Measurements from ENCODE around the gene TRIM2.

TRIM2 gene

DNA sequence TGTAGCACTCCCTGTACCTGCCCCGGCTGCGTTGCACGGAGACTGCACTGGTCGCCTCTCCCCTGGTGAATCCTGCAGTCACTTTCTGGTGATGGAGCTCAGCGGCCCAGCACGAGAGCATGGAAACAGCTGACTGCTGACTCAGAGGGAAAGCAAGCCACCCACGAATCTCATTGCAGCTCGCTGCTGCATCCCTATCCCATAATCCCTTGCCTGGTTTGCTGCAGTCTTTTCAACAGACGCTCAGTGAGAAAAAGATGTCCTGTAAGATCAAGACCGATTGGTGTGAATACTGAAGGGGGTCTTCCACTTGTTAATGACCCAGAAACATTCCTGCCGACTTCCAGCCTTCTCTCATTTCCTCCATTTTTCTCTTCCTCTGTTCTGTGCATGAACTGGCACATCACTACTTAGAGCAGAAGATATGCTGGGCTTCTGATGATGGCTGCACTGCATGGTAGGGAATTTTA lies 52.9 kb downstream of the TRIM2 start:
- peak; percentile 33 for DNase-seq

DNA sequence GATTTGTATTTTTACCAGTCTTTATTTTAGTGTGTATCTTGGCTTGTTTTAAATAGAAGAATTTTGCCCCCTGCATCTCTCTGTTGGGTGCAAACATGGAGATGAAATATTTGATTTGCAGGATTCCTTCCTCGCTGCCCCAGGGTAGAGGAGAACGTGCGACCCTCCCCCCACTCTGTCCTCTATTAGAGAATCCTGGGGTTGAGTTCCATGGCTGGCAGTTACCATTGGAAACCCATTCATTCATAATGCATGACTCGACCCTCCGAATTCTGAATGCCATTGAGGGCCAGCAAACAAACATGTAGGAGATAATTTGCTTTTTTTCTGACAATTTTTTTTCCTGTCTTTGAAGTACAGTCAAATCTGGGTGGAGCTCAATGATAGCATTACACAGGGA lies 53.7 kb downstream of the TRIM2 start:
- DNase-seq, result no peak

DNA sequence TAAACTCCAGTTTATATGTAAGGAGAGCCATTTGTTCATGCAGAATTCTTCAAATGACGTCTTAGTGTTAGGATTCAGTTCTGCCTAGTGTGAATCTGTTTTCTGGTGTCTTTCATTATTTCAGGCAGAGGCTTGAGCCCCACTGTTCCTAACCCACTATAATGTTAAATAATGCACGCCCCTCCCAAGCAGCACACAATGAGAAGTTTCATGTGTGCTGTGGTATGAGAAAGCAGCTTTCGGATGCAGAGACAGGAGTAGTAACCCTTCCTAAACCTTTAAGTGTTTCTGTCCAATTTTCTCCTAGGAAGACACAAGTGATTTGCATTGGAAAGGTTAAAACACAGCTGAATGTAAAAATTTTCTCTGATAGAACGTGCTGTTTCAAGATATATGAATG lies 54.5 kb downstream of the TRIM2 start:
- DNase-seq, result no peak

DNA sequence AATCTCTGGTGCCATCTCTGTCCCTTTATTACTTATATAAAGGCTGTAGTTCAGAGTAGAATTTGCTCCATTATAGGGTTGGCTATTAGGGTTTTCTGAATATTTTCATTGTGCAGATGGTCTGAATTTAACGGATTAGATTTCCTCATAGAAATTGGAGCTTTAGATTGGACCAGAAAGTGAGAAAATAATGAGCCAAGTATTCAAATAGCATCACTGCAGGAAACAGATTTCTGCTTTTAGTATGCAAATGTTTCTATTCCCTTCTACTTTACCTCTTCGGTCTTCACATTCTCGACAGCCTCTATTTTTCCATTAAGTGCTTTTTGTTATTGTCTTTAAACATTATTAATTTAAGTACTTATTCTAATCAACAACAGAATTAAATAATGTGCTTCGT lies 55.4 kb downstream of the TRIM2 start:
- no peak for DNase-seq

DNA sequence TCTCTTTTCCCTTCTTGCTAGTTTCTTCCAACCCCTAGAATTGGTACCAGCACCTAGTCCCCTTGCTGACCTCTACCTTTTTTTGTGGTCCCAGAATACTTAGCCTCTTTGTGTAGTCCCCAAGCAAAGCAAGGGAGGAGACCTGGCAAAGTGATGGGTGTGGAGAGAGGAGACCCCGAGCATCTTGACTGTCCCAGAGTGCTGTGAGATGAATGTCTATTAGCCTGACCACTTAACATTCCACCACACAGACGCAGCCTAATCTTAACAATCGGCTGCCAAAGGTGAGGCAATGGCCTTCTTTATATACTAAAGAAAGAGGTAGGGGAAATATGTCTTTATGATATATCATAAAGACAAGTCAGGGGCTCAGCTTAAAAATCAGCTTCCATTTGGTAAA lies 55.9 kb downstream of the TRIM2 start:
- no peak for DNase-seq

DNA sequence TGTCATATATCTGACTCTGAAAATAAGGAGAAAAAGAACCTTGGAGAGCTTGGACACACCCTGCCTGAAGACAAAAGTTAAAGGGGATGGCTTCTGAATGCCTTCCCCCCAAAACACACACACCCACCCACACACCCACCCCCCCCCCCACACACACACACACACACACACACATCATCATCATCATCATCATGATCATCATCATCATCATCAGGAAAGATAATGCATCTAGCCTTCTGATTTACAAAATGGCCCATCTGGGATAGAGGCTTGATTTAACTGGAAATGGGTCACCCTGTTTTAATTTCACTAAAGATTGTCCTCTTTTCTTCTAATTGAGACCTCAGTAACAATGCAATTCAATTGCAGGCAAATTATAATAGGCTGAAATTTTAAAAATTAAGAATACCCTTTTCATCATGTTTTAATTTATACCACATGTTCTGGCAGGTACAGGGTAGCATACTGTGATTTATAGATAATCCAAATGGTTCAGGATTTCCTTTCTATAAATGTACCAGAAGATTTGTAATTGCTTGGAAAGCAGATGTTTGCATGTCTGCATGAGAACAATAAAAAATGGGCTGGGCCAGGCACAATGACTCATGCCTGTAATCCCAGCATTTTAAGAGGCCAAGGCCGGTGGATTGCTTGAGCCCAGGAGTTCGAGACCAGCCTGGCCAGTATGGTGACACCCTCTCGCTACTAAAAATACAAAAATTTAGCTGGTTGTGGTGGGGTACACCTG lies 56.5 kb downstream of the TRIM2 start:
- DNase-seq, result no peak

DNA sequence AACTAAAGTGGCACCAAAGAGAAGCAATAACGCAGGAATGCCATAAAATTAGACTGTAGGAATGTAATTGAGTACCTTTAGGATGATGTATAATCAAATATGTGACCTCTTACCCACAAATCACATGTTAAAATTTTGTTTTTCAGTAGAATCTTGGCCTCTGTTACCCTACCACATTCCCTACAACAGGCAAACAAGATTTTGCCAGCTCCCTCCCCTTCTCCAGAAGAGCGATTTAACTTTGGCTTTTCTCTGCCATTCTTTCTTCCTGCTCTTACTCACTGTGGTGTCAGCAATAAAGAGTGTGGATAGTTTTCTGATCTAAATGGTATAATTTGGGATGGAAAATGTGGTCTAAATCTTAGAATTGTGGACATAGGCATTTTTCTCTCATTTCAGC lies 57.2 kb downstream of the TRIM2 start:
- no peak for DNase-seq

DNA sequence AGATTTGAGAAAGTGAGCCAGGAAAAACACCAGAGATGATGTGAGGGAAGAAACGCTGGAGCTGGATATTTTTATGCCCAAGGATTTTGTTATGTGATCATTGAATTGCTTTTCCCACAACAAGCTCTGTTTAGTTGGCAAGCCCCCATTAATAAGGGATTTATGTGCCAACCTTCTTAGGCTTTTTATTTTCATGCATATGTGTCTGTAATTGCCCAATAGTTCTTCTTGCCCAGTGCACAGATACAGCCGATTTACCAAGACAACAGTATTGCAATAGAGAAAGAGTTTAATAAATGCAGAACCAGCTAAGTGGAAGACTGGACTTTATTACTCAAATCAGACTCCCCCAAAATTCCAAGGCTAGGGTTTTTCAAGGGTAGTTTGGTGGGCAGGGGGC lies 57.7 kb downstream of the TRIM2 start:
- no peak for DNase-seq

DNA sequence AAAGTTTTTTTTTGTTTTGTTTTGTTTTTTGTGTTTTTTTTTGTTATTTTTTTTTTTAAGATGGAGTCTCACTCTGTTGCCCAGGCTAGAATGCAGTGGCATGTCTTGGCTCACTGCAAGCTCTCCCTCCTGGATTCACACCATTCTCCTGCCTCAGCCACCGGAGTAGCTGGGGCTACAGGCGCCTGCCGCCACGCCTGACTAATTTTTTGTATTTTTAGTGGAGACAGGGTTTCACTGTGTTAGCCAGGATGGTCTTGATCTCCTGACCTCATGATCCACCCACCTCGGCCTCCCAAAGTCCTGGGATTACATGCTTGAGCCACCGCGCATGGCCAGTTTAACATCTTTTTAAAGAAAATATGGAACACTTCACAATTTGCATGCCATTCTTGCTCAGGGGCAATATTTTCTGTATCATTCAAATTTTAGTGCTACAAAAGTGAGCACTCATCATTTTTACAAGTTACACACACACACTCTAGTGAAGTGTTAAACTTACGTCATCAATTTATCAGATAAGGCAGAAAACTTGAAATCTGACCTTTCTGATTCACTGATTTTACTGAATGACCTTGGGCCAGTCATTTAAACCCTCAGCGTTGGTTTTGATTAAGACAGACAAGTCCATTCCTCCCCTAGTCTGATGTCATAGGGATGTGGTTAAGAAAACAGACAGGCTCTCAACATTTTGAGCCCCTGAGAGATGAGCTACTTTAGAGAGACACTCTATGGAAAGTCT lies 61.2 kb downstream of the TRIM2 start:
- no peak for DNase-seq

DNA sequence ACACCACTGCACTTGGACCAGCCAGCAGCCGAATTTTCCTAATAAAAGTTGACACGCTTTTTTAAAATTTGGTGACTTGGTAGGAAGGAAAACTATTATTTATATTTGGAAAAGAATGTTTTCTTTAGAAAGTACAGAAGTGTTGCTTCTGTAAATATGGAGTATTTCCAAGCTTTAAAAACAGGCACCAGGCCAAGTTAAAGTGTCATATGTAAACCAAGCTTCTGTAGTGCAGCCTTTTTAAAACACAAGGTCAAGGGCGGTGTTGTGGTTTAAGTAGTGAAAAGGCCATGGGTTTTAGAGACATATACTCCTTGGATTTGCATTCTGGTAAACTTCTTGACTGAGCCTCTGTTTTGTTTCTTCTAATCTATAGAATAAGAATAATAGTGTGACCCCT lies 62.7 kb downstream of the TRIM2 start:
- DNase-seq, result no peak

DNA sequence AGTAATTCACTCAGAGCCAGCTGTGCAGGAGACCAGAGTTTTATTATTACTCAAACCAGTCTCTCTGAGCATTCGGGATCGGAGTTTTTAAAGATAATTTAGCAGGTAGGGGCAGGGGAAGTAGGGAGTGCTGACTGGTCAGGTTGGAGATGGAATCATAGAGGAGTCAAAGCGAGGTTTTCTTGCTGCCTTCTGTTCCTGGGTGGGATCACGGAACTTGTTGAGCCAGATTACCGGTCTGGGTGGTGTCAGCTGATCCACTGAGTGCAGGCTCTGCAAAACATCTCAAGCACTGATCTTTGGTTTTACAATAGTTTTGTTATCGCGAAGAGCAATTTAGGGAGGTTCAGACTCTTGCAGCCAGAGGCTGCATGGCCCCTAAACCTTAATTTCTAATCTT lies 63.6 kb downstream of the TRIM2 start:
- DNase-seq, result no peak

DNA sequence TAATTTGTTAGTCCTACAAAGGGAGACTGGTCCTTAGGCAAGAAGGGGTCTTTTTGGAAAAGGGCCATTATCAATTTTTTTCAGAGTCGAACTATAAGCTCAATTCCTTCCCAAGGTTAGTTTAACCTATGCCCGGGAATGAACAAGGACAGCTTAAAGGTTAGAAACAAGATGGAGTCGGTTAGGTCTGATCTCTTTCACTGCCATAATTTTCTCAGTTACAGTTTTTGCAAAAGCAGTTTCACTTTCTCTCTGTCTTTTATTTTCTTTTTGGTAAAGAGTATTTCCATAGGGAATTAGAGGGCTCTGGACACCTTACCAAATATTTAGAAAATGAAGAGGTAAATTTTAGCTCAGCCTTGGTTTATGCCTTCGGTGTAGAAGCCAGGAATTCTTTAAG lies 64.1 kb downstream of the TRIM2 start:
- no peak for DNase-seq

DNA sequence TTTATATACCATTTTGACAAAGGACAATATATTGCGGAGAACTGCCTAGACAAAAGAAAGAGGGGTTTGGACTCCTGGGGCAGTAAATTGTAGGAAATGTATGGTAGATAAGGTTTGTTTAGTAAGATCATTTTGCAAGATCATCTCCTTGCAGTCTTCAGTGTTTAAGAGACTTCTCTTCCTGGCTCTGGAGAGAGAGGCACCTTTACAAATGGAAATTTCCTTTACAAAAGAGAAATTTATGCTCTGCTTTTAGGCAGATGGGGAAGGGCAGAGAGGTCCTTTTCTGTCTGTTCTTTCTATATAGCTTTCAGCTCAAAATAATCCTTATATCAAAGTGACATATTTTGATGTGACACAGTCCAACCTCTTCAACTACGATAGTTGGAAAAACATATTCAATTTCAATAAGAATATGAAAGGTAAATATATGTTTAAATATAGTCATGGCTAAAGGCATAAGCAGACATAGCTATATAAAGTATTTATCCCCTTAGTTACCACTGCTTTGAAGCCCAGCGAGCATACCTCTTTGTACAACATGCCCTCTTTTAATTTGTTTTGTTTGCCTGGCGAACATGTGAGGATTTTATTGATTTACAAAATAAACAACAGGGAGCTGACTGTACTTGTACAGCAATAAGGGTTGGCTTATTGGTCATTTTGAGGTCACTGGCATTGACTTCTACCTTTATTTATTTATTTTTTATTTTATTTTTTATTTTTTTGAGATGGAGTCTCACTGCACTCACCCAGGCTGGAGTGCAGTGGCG lies 65.2 kb downstream of the TRIM2 start:
- DNase-seq, result no peak

DNA sequence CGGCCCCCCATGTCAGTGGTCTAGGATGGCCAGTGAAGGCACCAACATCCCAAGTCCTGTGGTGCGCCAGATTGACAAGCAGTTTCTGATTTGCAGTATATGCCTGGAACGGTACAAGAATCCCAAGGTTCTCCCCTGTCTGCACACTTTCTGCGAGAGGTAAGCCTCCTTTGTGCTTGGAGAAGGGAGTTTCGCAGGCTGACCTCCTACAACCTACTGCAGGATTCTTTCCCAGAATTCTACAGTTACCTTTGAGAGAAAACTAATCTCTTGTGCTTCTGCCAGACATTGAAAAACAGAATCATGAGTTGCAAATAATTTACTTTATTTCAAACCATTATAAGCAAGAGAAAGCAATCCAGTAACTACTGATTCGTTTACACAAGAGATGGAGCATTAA lies 66.1 kb downstream of the TRIM2 start:
- DNase-seq, result no peak

DNA sequence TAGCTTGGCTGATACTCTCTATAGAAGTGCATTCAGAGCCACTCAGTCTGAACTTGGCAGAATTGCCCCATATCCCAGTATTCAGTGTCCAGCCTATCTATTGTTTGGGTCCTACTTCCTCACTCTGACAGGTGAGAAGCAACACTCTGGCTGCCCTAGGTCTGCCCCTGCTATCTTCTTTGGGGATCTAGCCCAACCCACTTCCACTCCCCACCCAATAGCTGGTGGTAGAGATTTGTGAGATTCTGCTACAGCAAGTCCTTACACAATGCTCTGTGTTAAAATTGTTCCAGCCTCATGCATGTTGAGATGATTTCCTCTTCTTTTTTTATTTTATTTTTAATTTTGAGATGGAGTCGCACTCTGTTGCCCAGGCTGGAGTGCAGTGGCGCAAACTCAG lies 67.6 kb downstream of the TRIM2 start:
- no peak for DNase-seq

DNA sequence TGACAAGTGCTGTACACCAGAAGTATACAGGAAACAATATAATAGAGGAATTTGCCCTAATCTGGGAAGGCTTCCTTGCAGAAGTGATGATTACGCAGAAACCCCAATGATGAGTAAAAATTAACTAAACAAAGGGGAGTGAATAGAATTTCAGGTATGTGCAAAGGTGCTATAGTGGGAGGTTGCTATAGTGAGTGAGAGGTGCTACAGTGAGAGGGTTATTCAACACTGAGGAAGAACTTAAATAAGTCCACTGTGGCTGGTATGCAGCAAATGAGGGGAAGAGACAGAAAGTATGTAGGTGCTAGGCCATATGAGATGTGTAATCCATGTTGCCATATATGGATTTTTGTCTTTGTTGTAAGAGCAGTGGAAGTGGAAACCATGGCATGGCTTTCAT lies 69.5 kb downstream of the TRIM2 start:
- no peak for DNase-seq

DNA sequence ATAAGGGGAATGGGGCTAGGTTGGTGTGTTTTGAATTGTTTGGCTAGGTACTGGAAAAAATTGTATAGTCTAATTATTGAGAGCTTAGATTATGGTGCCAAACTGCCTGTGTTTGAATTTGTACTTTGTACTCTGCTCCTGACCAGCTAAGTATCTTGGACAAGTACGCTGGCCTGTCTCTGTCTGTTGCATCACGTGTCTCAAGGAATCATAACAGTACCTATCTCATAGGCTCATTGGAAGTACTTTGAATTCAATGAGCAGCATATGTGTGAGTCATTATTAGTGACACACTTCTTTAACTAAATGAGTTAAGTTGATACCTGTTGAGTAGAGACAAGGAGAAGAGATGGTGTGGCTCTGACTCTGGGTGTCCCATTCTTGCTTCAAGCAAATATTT lies 70.7 kb downstream of the TRIM2 start:
- no peak for DNase-seq

DNA sequence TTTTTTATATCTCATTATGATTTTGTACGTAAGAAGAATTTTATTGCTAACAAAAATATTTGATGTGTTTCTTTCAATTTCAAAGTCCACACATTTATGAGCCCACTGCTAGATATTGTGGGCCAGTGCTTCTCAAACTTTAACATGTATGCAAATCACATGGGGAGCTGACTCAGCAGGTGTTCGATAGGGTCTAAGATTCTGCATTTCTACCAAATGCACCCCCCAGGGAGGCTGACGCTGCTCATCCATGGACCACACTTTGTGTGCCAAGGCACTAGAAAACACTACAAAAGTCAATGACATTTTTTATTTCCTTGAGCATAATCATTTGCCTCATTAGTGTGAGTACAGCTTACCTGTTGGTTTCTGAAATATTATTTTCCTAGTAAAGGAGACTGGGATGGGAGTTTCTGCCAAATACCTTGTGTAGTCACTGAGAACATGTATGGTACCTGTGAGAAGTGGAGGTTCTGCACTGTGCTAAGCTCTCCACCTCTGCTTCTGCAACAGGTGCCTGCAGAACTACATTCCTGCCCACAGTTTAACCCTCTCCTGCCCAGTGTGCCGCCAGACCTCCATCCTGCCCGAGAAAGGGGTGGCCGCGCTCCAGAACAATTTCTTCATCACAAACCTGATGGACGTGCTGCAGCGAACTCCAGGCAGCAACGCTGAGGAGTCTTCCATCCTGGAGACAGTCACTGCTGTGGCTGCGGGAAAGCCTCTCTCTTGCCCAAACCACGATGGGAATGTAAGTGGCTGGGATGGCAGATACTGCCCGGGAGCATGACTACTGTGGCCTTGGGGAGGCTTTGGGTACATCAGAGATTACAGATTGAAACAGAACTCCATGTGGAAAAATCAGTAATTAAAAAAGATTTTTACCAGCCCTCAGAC lies 71.4 kb downstream of the TRIM2 start:
- DNase-seq, result no peak

DNA sequence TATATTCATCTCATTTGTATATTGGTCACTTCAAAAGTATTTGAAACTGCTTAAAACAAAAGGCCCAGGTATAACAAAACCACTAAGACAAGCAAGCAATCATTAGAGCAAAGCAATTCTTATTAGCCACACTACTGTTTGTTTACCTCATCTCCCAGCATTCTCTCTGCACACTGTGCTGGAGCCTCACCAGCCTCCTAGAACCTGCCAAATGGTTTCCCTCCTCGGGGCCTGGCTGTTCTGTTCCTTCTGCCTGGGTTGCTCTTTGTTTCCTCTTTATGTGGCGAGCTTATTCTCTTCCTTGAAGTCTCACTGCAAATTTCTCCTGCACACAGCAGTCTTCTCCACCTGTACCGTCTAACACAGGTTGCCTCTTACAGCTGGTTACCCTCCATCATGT lies 72.7 kb downstream of the TRIM2 start:
- no peak for DNase-seq

DNA sequence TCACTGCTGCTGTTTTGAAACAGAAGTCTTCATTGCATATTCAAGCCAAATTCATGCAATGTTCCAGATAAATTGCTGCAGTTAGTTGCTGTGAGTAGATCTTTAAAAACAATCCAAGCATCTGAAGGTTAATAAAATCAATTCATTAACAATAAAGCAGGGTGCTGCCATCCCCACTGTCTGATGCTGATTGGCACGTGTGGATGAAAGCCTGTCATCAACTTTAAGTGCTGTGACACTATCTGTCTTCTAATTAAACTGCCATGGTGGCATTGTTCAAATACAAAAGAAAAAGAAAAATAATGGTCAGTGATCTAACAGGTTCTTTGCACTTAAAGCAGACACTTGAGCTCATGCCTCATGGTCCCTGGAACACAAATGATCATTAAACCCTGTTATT lies 77.2 kb downstream of the TRIM2 start:
- no peak for DNase-seq

DNA sequence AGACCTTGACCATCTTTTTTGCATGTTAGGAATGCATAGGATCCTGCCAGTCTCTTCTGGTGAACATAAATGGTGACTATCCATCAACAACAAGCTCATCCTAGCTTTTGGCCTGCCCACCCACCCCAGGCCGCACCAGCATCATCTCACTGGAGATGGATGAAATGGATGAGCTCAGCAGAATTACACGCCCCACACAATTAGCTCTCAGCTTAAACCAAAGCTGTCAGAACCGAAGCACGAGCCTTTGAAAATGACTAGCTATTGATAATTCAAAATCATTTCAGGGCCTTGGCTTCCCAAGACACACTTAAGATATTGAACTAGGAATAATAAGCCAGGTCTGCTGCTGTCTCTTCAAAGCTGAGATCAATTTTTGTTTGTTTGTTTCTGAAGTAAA lies 77.8 kb downstream of the TRIM2 start:
- DNase-seq, result no peak

DNA sequence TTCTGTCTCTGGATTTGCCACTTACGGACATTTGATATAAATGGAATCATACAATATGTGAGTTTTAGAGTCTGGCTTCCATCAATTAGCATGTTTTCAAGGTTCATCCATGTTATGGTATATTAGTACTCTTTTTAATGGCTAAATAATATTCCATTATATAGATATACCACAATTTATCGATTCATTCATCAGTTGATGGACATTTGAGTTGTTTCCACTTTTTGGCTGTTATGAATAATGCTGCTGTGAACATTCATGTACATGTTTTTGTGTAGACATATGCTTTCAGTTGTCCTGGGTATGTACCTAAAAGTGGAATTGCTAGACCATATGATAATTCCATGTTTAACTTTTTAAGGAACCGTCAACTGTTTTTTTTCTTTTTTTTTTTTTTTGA lies 79.0 kb downstream of the TRIM2 start:
- no peak for DNase-seq

DNA sequence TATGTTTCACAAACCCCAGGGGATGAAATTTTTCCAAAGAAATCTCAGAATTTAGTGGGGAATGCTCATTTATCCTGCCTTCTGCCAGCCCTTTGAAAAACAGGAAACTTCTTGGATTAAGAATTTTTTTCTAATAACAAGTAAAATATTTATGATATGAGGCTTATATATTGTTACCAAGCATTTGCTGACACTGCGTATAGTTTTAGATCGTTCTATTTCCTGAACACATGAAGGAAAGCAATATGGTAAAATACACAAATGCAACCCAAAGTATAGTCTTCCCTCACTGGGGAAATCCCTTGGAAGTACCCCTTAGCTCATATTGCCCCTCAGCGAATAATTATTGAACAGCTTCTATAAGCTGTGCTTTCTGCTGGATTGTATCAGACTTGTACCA lies 85.9 kb downstream of the TRIM2 start:
- DNase-seq, result no peak

Data from NCI-H1105 (cell line).